ENCODE data around the gene SCGN. TPM values are rescaled to one million over a fixed set of nuclear protein-coding genes. Genes with fewer than 3 reads are reported as not detected.

The SCGN gene
- total RNA-seq, 2 experiments from 2014 or later, result not detected

- no peak overlapping the region for H3K4me3 Mint-ChIP-seq
- no peak for ATAC-seq (ENCODE audit: poor library complexity)
- Histone ChIP-seq H3K27me3 (ENCODE audit: control insufficient read depth in 1 of 2, insufficient read depth in 2 of 2, low read length in 2 of 2) (peaks cover 0 to 7% of the 10 kb centered on the region in 2 experiments), H3K4me1 (ENCODE audit: insufficient read depth, low read length) (no peaks in the 10 kb centered on the region), H3K36me3 (ENCODE audit: insufficient read depth, low read length) (no peaks in the 10 kb centered on the region), H3K4me3 (ENCODE audit: low read length) (no peak overlapping the region), H3K9me3 (ENCODE audit: control insufficient read depth in 1 of 2, insufficient read depth in 1 of 2, low read length in 2 of 2) (no peaks in the 10 kb centered on the region), H3K27ac (ENCODE audit: low read depth in 1 of 2, low read length in 2 of 2) (no peak overlapping the region)
- POLR2A ChIA-PET, result interaction anchor here (0.5 kb wide), 1 partner anchor 1118 kb away, joined by 3 read pairs; no protein-coding TSS in a partner anchor
- H3K27ac Mint-ChIP-seq, result no peak overlapping the region
- H3K4me1 Mint-ChIP-seq (ENCODE audit: low read depth), result no peaks in the 10 kb centered on the region
- H3K27me3 Mint-ChIP-seq, result peaks cover 26% of the 10 kb centered on the region
- DNase-seq, result no peak
- CTCF ChIA-PET, result no interaction called here
- TF ChIP-seq CTCF (IDR thresholded peaks at IDR 0.05), result no peak
- no peaks in the 10 kb centered on the region for H3K36me3 Mint-ChIP-seq (ENCODE audit: low read depth)
- H3K9me3 Mint-ChIP-seq, result no peaks in the 10 kb centered on the region
- intact Hi-C loops (cut with DNase I, micrococcal nuclease), result no loop called here
Measured at GRCh38 chr6:25670793-25671513, 18.9 kb downstream of the SCGN start.

DNA sequence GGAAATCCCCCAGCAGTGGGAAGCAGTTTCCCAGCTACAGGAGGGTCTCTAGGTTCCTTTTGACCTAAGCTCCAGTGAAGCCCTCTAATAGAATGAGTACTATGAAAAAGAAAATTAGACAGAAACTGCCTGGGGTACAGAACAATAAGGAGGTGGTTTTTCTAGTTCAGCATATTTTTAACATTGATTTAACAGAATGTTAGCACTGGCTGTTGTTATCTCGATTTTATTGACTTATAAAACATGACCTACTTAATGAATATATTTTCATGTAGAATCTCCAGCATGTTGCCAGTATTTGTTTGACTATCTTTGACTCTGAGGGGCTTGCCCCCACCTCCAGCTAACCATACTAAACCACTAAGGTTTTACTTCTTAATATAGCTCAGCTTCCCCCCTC, 19.6 kb downstream of the SCGN start:
- Mint-ChIP-seq H3K27me3 (peaks cover 26% of the 10 kb centered on the region), H3K4me1 (ENCODE audit: low read depth) (no peaks in the 10 kb centered on the region), H3K4me3 (no peak overlapping the region), H3K9me3 (no peaks in the 10 kb centered on the region), H3K27ac (no peak overlapping the region), H3K36me3 (ENCODE audit: low read depth) (no peaks in the 10 kb centered on the region)
- Histone ChIP-seq H3K36me3 (ENCODE audit: insufficient read depth, low read length) (no peaks in the 10 kb centered on the region), H3K27ac (ENCODE audit: low read depth in 1 of 2, low read length in 2 of 2) (no peak overlapping the region), H3K4me1 (ENCODE audit: insufficient read depth, low read length) (no peaks in the 10 kb centered on the region), H3K4me3 (ENCODE audit: low read length) (no peak overlapping the region), H3K27me3 (ENCODE audit: control insufficient read depth in 1 of 2, insufficient read depth in 2 of 2, low read length in 2 of 2) (peaks cover 0 to 7% of the 10 kb centered on the region in 2 experiments), H3K9me3 (ENCODE audit: control insufficient read depth in 1 of 2, insufficient read depth in 1 of 2, low read length in 2 of 2) (no peaks in the 10 kb centered on the region)
- intact Hi-C loops (cut with DNase I, micrococcal nuclease), result no loop called here
- no peak for DNase-seq
- ChIA-PET CTCF (no interaction called here), POLR2A (no interaction called here)
- no peak for ATAC-seq (ENCODE audit: poor library complexity)
- TF ChIP-seq CTCF (IDR thresholded peaks at IDR 0.05), result no peak

- TF ChIP-seq CTCF (IDR thresholded peaks at IDR 0.05), result no peak
- Histone ChIP-seq H3K4me1 (ENCODE audit: insufficient read depth, low read length) (no peaks in the 10 kb centered on the region), H3K27me3 (ENCODE audit: control insufficient read depth in 1 of 2, insufficient read depth in 2 of 2, low read length in 2 of 2) (peaks cover 7 to 8% of the 10 kb centered on the region in 2 experiments), H3K36me3 (ENCODE audit: insufficient read depth, low read length) (no peaks in the 10 kb centered on the region), H3K4me3 (ENCODE audit: low read length) (no peak overlapping the region), H3K9me3 (ENCODE audit: control insufficient read depth in 1 of 2, insufficient read depth in 1 of 2, low read length in 2 of 2) (no peaks in the 10 kb centered on the region), H3K27ac (ENCODE audit: low read depth in 1 of 2, low read length in 2 of 2) (no peak overlapping the region)
- no peak for ATAC-seq (ENCODE audit: poor library complexity)
- Mint-ChIP-seq H3K4me3 (no peak overlapping the region), H3K9me3 (no peaks in the 10 kb centered on the region), H3K27me3 (peaks cover 30% of the 10 kb centered on the region), H3K27ac (no peak overlapping the region), H3K4me1 (ENCODE audit: low read depth) (no peaks in the 10 kb centered on the region), H3K36me3 (ENCODE audit: low read depth) (no peaks in the 10 kb centered on the region)
- intact Hi-C loops (cut with DNase I, micrococcal nuclease), result no loop called here
- DNase-seq, result no peak
- CTCF ChIA-PET, result no interaction called here
- POLR2A ChIA-PET, result no interaction called here
Measured at GRCh38 chr6:25675167-25675566, 23.2 kb downstream of the SCGN start.
